Measurements from ENCODE around the gene PCGF3. TPM values are rescaled to one million over a fixed set of nuclear protein-coding genes. Genes with fewer than 3 reads are reported as not detected.
A peak's percentile ranks its signal among the peaks of the same experiment; 100 is the strongest.
"Not testable (repeated sequence)": the region's sequence is repeated elsewhere in the genome, so short reads cannot be mapped to it uniquely, and the experiment has no call there.

The PCGF3 gene
- total RNA-seq, 1 experiment from 2014 or later = 22.7 TPM

DNA sequence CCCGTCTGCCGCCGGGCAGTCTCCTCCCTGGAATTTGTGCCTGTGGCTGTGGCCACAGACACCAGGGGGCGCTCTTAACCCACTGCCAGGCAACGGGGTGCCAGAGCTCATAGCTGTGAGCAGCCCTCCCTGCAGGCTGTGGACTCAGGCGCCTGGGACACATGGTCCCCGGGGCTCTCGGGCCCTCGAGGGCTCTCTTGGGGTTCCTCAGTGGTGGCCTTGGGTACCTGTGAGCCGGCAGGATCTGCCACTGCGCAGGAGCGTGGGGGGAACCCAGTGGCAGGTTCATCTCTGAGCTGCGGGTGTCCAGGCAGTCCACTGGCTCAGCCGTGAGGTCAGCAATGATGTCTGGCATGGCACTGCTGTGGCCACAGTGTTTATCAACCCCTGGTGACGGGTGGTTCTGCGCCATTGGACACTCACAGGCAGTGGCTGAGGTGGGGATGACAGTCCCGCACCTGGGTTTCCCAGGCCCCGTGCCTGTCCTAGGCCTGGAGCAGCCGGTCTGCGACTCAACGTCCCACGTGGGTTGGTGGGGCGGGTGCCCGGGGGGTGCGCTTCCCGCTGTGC lies 37.2 kb downstream of the PCGF3 start:
- in situ Hi-C loops (cut with HindIII; ENCODE audit: low pct_unique_long_range_greater_than_20kb, low sequenced_read_pairs) = no loop called here

DNA sequence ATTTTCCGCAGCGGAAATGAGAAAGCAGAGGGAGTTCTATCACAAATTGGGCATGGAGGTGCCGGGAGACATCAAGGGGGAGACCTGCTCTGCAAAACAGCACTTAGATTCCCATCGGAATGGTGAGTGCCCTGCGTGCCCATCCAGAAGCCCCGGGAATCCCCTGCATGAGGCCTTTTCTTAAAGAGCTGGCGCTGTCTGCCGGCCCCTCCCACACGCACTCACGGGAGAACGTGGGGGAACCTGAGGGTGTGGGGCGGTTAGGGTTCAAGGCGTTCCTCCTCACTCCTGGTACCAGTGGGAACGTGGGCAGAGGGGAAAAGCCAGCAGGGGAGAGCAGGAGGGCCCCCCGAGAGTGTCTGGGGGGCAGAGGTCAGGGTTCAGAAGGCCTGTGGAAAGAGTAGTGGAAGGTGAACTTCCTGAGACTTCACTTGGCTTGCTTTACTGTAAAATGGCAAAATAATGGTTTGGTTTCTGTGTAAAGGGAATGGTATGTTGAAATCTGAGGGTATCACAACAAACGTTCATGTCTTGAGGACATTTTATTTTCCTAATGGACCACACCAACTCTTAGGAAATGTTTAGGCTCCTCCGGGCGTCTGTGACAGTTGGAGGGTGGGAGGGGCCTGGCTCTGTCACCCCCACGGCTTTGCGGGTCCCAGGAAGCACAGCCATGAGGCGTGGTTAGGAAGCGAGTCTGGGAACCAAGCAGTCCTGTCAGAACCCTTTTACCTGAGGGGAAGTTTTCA lies 38.0 kb downstream of the PCGF3 start:
- no peak for DNase-seq (ENCODE audit: low read depth, low spot score)
- in situ Hi-C loops (cut with HindIII; ENCODE audit: low pct_unique_long_range_greater_than_20kb, low sequenced_read_pairs) = no loop called here

More for the DNA sequence above, 37.2 kb downstream of the PCGF3 start:
- peak; percentile 53 for DNase-seq (ENCODE audit: low read depth, low spot score)

DNA sequence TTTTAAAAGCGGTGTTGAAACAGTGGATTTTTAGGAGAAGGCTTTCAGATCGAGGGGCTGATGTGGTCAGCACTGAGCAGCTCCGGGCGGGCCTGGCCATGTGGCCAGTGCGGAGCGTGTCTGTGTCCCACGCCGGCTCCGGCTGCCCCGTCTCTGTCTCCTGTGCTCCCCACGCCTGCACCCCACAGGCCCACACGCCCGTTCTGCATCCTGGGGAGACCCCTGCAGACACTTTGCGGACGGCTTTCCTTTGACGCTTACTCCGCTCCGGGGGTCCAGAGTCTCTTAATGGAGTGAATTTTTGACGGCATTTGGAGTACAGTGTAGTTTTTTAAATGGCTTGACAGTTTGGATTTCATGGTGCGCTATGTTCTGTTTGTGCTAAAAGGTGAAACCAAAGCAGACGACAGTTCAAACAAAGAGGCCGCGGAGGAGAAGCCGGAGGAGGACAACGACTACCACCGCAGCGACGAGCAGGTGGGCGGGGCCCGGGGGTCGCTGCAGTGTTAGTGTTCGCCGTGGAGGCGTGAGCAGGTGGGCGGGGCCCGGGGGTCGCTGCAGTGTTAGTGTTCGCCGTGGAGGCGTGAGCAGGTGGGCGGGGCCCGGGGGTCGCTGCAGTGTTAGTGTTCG lies 38.7 kb downstream of the PCGF3 start:
- in situ Hi-C loops (cut with HindIII; ENCODE audit: low pct_unique_long_range_greater_than_20kb, low sequenced_read_pairs) = no loop called here

DNA sequence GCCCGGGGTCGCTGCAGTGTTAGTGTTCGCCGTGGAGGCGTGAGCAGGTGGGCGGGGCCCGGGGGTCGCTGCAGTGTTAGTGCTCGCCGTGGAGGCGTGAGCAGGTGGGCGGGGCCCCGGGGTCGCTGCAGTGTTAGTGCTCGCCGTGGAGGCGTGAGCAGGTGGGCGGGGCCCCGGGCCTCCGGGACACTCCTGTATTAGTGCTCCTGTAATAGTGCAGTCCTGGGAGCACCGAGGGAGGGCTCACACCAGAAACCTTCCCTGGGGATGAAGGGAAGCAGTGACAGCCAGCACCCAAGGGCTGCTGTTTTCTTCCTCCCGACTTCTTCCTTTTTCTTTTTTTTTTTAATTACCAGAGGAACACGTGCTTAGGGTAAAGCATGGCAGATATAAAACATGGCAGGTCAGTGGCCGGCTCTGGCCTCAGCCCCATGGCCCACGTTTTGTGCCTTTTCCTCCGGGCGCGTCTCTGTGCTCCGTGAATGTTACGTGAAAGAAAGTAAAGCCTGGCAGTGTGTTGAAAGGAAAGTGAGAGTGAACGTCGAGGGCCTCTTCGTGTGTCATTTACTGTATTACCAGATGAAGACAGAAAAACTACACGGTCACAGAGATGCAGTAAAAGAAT lies 42.0 kb downstream of the PCGF3 start:
- no peak for DNase-seq (ENCODE audit: low read depth, low spot score)
- in situ Hi-C loops (cut with HindIII; ENCODE audit: low pct_unique_long_range_greater_than_20kb, low sequenced_read_pairs) = no loop called here

More for the DNA sequence above, 38.7 kb downstream of the PCGF3 start:
- no peak for DNase-seq (ENCODE audit: low read depth, low spot score)

DNA sequence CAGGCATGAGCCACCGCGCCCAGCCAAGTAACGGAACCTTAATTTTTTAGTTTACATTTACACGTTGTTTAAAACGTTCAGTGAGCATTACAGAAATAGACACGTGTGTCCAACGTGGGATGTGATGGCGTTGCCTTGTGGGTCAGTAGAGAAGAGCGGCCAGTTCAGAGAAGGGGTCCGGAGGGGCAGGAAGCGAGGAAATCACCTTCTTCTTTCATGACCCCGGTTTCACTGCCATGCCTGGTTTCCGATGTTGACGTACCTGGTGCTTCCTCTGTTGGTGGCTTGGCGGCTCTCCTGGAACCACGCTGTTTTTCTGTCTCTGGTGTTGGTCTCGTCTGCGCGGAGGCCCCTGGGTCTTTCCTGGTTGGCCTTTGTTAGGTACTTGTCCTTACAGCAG lies 42.8 kb downstream of the PCGF3 start:
- DNase-seq (ENCODE audit: low read depth, low spot score) = no peak
- in situ Hi-C loops (cut with HindIII; ENCODE audit: low pct_unique_long_range_greater_than_20kb, low sequenced_read_pairs) = no loop called here

DNA sequence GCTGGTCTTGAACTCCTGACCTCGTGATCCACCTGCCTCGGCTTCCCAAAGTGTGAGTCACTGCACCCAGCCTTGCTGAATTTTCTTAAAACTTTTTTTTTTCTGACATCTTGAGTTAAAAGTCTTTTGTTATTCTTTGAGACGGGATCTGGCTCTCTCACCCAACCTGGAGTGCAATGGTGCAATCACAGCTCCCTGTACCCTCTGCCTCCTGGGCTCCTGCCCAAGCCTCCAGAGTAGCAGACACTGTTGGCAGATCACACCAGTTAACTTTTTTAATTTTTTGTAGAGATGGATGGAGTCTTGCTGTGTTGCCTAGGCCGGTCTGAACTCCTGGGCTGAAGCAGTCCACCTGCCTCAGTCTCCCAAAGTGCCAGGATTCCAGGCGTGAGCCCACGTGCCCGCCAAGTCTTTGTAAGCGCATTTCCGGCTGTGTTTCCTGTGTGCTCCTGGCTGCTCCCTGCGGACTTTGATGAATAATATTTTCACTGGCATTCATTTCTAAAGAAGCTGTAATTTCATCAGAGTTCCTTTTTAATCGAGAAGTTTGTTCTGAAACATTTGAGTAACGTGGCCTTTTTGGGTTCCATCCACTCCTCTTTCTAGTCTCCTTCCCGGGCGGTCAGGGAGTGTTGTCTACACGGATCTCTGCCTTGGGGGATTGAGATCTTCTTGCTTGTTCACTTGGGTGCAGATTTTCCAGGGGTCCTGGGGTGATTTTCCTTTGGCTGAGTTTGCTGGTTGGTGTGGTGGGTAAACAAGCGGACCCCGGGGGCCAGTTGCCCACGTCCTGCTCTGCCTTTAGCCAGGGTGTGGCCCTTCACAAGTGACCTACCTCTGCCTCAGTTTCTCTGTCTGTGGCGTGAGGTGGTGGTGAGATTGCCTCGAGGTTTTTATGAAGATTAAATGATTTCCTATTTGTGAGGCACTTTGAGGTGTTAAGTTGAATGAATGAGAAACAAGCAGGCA lies 44.4 kb downstream of the PCGF3 start:
- DNase-seq (ENCODE audit: low read depth, low spot score) = no peak
- in situ Hi-C loops (cut with HindIII; ENCODE audit: low pct_unique_long_range_greater_than_20kb, low sequenced_read_pairs) = no loop called here

DNA sequence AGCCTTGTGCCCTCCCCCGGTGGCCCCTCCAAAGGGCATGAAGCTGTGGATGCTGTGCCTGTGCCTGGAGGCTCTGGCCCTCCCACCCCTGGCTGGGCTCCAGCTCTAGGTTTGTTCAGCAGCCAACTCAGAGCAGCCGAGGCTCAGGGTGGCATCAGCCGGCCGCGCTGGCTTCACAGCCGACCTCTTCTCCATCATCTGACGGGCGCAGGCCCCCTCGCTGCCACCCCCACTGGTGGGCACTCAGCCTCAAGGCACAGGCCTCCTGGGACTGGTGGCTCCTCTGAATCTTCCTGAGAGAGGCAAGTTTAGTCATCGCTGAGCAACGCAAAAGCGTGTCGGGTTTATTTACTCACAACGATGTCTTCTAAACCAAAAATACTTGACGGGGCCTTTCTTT lies 46.0 kb downstream of the PCGF3 start:
- in situ Hi-C loops (cut with HindIII; ENCODE audit: low pct_unique_long_range_greater_than_20kb, low sequenced_read_pairs) = no loop called here
- DNase-seq (ENCODE audit: low read depth, low spot score) = no peak

DNA sequence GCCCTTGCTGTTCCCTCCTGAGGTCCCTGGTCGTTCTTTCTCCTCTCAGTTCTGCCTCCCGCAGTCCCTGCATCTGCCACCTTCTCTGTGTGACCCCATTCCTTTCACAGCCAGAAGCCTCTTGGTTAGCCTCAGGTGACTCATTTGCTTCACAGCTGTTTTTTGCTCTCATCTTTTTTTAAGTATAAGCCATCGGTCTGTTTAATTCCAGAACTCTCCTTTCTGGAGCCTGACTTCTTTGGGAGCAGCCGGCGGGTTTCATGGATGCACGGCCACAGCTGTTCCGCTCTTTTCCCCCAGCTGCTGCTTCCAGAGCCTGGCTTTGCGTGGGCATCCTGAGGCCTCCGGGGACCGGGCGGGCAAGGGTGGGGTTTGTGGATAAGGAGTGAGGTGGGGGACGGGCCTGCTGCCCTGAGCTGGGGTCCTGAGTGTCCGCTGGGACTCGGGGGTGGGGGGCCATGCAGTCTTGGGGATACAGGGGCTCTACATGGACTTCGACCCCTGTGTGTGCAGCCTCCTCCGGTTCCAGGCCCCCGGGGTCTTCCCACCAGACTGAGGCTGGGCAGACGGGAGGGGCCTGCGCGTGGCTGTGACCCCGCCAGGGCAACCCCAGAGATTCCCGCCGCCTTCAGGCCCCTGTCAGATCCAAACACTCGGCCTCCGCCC lies 46.7 kb downstream of the PCGF3 start:
- in situ Hi-C loops (cut with HindIII; ENCODE audit: low pct_unique_long_range_greater_than_20kb, low sequenced_read_pairs) = no loop called here
- DNase-seq (ENCODE audit: low read depth, low spot score) = no peak

DNA sequence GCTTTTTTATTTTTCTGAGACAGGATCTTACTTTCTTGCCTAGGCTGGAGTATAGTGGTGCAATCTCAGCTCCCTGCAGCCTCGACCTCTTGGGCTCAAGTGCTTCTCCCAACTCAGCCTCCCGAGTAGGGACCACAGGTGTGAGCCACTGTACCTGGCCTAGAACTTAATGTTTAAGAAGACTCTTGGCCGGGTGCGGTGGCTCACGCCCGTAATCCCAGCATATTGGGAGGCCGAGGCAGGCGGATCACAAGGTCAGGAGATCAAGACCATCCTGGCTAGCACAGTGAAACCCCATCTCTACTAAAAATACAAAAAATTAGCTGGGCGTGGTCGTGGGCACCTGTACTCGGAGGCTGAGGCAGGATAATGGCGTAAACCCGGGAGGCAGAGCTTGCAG lies 47.6 kb downstream of the PCGF3 start:
- in situ Hi-C loops (cut with HindIII; ENCODE audit: low pct_unique_long_range_greater_than_20kb, low sequenced_read_pairs); DNase-seq (ENCODE audit: low read depth, low spot score): not testable (repeated sequence)

DNA sequence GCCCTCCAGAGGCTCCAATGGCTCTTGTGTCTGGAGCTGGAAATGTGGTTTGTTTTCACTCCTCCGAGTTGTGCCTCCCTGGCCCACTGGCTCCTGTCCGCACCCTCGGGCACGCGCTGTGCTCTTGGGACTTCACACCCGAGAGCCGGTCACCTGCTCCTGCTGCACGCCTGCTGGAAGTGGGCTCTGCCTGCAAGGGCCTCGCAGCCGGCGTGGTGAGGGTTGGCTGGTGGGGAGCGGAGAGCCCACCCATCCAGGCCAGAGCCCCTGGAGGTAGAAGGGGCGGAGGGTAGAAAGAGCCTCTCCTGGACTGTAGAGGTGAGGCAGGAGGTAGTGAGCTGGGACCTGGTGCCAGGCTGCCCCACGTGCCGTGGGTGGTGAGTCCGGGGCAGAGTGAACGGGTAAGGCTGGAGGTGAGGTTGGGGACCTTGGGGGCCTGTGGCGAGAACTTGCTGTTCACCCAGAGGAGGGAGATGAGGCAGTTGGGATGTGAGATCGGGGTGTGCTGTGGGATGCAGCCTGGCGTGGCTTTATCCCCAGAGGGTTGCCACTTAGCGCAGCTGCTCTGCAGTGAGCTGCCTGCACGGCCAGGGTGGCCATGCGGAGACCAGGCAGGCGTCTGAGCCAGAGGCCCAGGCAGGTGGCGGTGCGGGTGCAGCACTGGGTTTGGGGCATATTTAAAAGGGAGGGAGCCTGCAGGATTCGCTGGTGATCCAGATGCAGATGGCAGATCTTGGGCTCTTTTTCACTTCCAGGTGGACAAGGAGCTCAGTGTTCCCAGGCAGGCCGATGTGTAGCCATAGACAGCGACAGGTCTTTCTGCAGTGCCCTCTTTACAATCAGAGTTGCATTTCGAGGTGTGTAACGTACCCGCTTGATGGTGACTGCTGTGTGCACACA lies 48.8 kb downstream of the PCGF3 start:
- in situ Hi-C loops (cut with HindIII; ENCODE audit: low pct_unique_long_range_greater_than_20kb, low sequenced_read_pairs) = no loop called here
- no peak for DNase-seq (ENCODE audit: low read depth, low spot score)

DNA sequence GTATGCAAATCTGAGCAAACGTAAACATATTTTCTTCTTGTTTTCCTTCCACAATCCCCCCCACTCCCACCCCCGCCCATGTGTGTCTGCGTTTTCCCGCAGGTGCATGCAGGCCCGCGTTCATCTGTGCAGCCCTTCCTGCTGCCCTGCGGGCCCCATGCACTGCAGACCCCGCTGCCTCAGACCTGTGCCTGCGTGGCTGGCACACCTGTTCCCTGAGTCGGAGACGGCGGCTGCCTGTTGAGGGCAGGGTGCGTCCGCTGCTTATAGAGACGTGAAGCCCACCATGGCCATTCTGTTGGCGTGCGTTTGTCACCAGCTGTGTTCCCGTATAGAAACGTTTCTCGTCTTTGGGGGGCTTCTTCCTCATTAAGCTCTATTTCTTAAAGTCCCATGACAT lies 51.5 kb downstream of the PCGF3 start:
- DNase-seq (ENCODE audit: low read depth, low spot score) = no peak
- in situ Hi-C loops (cut with HindIII; ENCODE audit: low pct_unique_long_range_greater_than_20kb, low sequenced_read_pairs) = no loop called here

DNA sequence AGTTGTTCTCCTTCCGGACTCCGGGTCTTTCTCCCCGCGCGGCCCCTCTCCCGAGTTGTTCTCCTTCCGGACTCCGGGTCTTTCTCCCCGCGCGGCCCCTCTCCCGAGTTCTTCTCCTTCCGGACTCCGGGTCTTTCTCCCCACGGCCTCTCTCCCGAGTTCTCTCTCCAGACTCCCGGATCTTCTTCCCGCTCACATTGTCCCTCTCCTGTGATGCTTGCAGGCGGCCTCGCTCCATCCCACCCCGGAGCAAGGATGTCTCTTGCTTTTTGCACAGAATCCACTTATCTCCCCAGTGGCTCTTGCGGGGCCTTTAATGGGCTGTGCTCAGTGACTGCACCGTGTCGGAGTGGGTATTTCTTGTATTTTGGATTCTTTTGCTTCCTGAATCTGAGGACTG lies 54.2 kb downstream of the PCGF3 start:
- in situ Hi-C loops (cut with HindIII; ENCODE audit: low pct_unique_long_range_greater_than_20kb, low sequenced_read_pairs); DNase-seq (ENCODE audit: low read depth, low spot score): not testable (repeated sequence)

DNA sequence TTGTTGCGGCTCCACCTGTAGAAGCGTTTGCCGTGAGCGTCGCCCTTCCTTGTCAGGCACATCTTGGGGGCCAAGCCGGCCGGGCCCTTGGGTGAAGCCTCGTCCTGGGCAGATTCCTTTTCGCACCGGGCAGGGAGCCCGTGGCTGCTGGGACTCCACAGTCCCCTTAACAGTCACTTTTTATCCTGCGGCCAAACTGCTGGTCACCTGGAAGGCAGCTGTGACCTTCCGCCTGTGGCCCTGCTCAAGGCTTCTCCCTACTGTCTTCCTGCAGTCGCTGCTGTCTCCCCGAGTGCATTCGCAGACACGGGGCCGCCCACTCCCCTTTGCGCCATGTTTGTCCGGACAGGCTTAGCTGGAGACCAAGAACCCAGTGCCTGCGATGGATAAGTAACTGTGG lies 55.0 kb downstream of the PCGF3 start:
- in situ Hi-C loops (cut with HindIII; ENCODE audit: low pct_unique_long_range_greater_than_20kb, low sequenced_read_pairs) = no loop called here
- DNase-seq (ENCODE audit: low read depth, low spot score) = no peak

DNA sequence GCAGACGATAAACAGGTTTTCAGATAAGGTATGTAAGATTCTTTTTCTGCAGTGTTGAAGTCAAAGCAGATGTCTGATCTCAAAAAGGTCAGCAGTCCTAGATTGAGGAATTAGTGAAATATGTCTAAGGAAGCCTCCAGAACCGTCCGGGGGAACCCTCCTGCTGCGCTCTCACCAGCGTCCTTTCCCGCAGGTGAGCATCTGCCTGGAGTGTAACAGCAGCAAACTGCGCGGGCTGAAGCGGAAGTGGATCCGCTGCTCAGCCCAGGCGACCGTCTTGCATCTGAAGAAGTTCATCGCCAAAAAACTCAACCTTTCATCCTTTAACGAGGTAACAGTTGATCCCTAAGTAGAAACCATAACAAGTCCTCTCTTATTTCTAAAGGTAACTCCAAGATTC lies 55.5 kb downstream of the PCGF3 start:
- no peak for DNase-seq (ENCODE audit: low read depth, low spot score)

DNA sequence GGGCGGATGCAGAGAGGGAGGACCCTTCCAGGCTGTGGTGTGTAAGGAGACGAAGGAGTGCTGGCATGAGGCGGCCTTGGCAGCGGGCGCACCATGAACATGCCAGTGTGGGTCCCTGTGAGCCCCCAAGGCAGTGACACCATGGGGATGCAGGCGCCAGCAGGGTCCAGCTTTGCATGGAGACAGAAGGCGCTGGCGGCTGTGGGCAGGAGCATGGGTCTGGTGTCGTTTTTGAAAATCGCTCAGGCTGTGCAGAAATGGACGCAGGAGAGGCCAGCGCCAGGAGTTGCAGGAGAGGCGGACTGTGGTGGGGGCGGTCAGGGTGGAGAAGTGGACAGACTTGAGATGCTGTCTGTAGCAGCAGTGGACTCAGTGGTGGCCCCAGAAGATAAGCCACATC lies 56.1 kb downstream of the PCGF3 start:
- DNase-seq (ENCODE audit: low read depth, low spot score) = no peak
- in situ Hi-C loops (cut with HindIII; ENCODE audit: low pct_unique_long_range_greater_than_20kb, low sequenced_read_pairs) = no loop called here

More for the DNA sequence above, 55.5 kb downstream of the PCGF3 start:
- in situ Hi-C loops (cut with HindIII; ENCODE audit: low pct_unique_long_range_greater_than_20kb, low sequenced_read_pairs) = no loop called here

Measured in SK-MEL-5 (cell line).